Inflammatory macrophage (primary cell): ENCODE results near the gene IL17RE.
"Not testable (repeated sequence)": the region's sequence is repeated elsewhere in the genome, so short reads cannot be mapped to it uniquely, and the experiment has no call there.

Source experiments
- DNase-seq, 2 donors: peaks; one replicate each; pipeline ENCODE4 v3.0.0-alpha.2; 2020 to 2022

IL17RE gene

GRCh38 chr3:9934235-9934621, 31.6 kb downstream of the IL17RE start:
- peak in 1 of 2 donors; percentile 9 for DNase-seq

GRCh38 chr3:9934993-9935392, 32.3 kb downstream of the IL17RE start:
- no peak for DNase-seq

- DNase-seq = peak; percentile 42 to 47
Measured at GRCh38 chr3:9935966-9936510, 33.4 kb downstream of the IL17RE start.

- no peak for DNase-seq
Measured at GRCh38 chr3:9937486-9938238, 35.0 kb downstream of the IL17RE start.

- DNase-seq = no peak
Measured at GRCh38 chr3:9938966-9939365, 36.3 kb downstream of the IL17RE start.

GRCh38 chr3:9939906-9940305, 37.3 kb downstream of the IL17RE start:
- DNase-seq = not testable (repeated sequence)

- no peak for DNase-seq
Measured at GRCh38 chr3:9940746-9941145, 38.1 kb downstream of the IL17RE start.

GRCh38 chr3:9942164-9942563, 39.5 kb downstream of the IL17RE start:
- no peak for DNase-seq

- DNase-seq = no peak
Measured at GRCh38 chr3:9942934-9943690, 40.5 kb downstream of the IL17RE start.

GRCh38 chr3:9944271-9944670, 41.6 kb downstream of the IL17RE start:
- DNase-seq = no peak

- no peak for DNase-seq
Measured at GRCh38 chr3:9945358-9945757, 42.7 kb downstream of the IL17RE start.

GRCh38 chr3:9946112-9947024, 43.7 kb downstream of the IL17RE start:
- peak; percentile 90 to 91 for DNase-seq

GRCh38 chr3:9947025-9947995, 44.7 kb downstream of the IL17RE start:
- no peak for DNase-seq

- no peak for DNase-seq
Measured at GRCh38 chr3:9948586-9948985, 45.9 kb downstream of the IL17RE start.

GRCh38 chr3:9949115-9949514, 46.5 kb downstream of the IL17RE start:
- no peak for DNase-seq

- no peak for DNase-seq
Measured at GRCh38 chr3:9949626-9950025, 47.0 kb downstream of the IL17RE start.

- DNase-seq = no peak
Measured at GRCh38 chr3:9951126-9951525, 48.5 kb downstream of the IL17RE start.

GRCh38 chr3:9951598-9951961, 48.9 kb downstream of the IL17RE start:
- no peak for DNase-seq

- peak; percentile 62 to 72 for DNase-seq
Measured at GRCh38 chr3:9951962-9952805, 49.5 kb downstream of the IL17RE start, which contains the start of gene PRRT3. PRRT3 (minus strand) TSS chr3:9952408; CDS start chr3:9950115, 2,293 bp downstream.

- no peak for DNase-seq
Measured at GRCh38 chr3:9955067-9955502, 52.4 kb downstream of the IL17RE start.
